Measurements from ENCODE around the gene DOK1.
A peak's percentile ranks its signal among the peaks of the same experiment; 100 is the strongest.
"Not testable (repeated sequence)": the region's sequence is repeated elsewhere in the genome, so short reads cannot be mapped to it uniquely, and the experiment has no call there.

Gene DOK1

GRCh38 chr2:74558284-74559230 lies 4.0 kb downstream of the DOK1 start:
- no peak for ATAC-seq (ENCODE audit: insufficient read depth, low read depth)
- no peak for TF ChIP-seq CTCF (IDR thresholded peaks at IDR 0.05; ENCODE audit: borderline replicate concordance, extremely low read depth, low read length, poor library complexity, severe bottlenecking)
- TF ChIP-seq EZH2 (IDR thresholded peaks at IDR 0.05; ENCODE audit: borderline replicate concordance, low read depth, low read length, severe bottlenecking), result no peak
- Histone ChIP-seq H3K4me3 (ENCODE audit: low read depth in 1 of 2, low read length in 2 of 2) (no peak overlapping the region), H3K9ac (ENCODE audit: low read depth, low read length) (no peak overlapping the region), H3K27me3 (ENCODE audit: insufficient read depth, low read length, poor library complexity) (peaks cover 9% of the 10 kb centered on the region), H3K9me3 (ENCODE audit: insufficient read depth, low read length, severe bottlenecking) (no peaks in the 10 kb centered on the region), H4K20me1 (ENCODE audit: insufficient read depth, low read length) (peaks cover 14% of the 10 kb centered on the region; the same call in 1 of the 2 replicates), H3K4me1 (ENCODE audit: insufficient read depth, low read length) (peaks cover 20% of the 10 kb centered on the region), H3K4me2 (ENCODE audit: insufficient read depth, low read length) (no peak overlapping the region), H3K36me3 (ENCODE audit: insufficient read depth, low read length) (peaks cover 11% of the 10 kb centered on the region), H3K27ac (ENCODE audit: low read length) (no peak overlapping the region), H3K79me2 (ENCODE audit: insufficient read depth, low read length) (peaks cover 13% of the 10 kb centered on the region), H2AFZ (ENCODE audit: low read depth, low read length) (no peak overlapping the region)
- no peak for DNase-seq

GRCh38 chr2:74559912-74560311 lies 5.4 kb downstream of the DOK1 start:
- H3K4me2 ChIP-seq (ENCODE audit: insufficient read depth, low read length), result no peak overlapping the region
- TF ChIP-seq CTCF (IDR thresholded peaks at IDR 0.05; ENCODE audit: borderline replicate concordance, extremely low read depth, low read length, poor library complexity, severe bottlenecking), result no peak
- no peak for TF ChIP-seq EZH2 (IDR thresholded peaks at IDR 0.05; ENCODE audit: borderline replicate concordance, low read depth, low read length, severe bottlenecking)
- no peak overlapping the region for H3K27ac ChIP-seq (ENCODE audit: low read length)
- peaks cover 14% of the 10 kb centered on the region; the same call in 1 of the 2 replicates for H4K20me1 ChIP-seq (ENCODE audit: insufficient read depth, low read length)
- ATAC-seq (ENCODE audit: insufficient read depth, low read depth) (no peak), DNase-seq (no peak)
- H3K79me2 ChIP-seq (ENCODE audit: insufficient read depth, low read length), result peaks cover 9% of the 10 kb centered on the region
- H3K4me3 ChIP-seq (ENCODE audit: low read depth in 1 of 2, low read length in 2 of 2), result no peak overlapping the region
- H3K9me3 ChIP-seq (ENCODE audit: insufficient read depth, low read length, severe bottlenecking), result no peaks in the 10 kb centered on the region
- H3K36me3 ChIP-seq (ENCODE audit: insufficient read depth, low read length), result peaks cover 11% of the 10 kb centered on the region
- H2AFZ ChIP-seq (ENCODE audit: low read depth, low read length), result no peak overlapping the region
- H3K27me3 ChIP-seq (ENCODE audit: insufficient read depth, low read length, poor library complexity), result peaks cover 9% of the 10 kb centered on the region
- H3K4me1 ChIP-seq (ENCODE audit: insufficient read depth, low read length), result peaks cover 13% of the 10 kb centered on the region
- H3K9ac ChIP-seq (ENCODE audit: low read depth, low read length), result no peak overlapping the region

GRCh38 chr2:74560591-74560990 lies 6.1 kb downstream of the DOK1 start:
- DNase-seq (no peak), ATAC-seq (ENCODE audit: insufficient read depth, low read depth) (0 out of 3 replicates have a peak, but pooled peaks have one; percentile 6)
- Histone ChIP-seq H3K4me3 (ENCODE audit: low read depth in 1 of 2, low read length in 2 of 2) (no peak overlapping the region), H4K20me1 (ENCODE audit: insufficient read depth, low read length) (peaks cover 10% of the 10 kb centered on the region; the same call in 1 of the 2 replicates), H3K36me3 (ENCODE audit: insufficient read depth, low read length) (peaks cover 11% of the 10 kb centered on the region), H3K4me1 (ENCODE audit: insufficient read depth, low read length) (peaks cover 6% of the 10 kb centered on the region), H3K79me2 (ENCODE audit: insufficient read depth, low read length) (peaks cover 3% of the 10 kb centered on the region; the same call in 1 of the 2 replicates), H3K27ac (ENCODE audit: low read length) (no peak overlapping the region), H3K9me3 (ENCODE audit: insufficient read depth, low read length, severe bottlenecking) (no peaks in the 10 kb centered on the region), H3K27me3 (ENCODE audit: insufficient read depth, low read length, poor library complexity) (peaks cover 9% of the 10 kb centered on the region), H2AFZ (ENCODE audit: low read depth, low read length) (no peak overlapping the region), H3K9ac (ENCODE audit: low read depth, low read length) (no peak overlapping the region), H3K4me2 (ENCODE audit: insufficient read depth, low read length) (no peak overlapping the region)
- no peak for TF ChIP-seq CTCF (IDR thresholded peaks at IDR 0.05; ENCODE audit: borderline replicate concordance, extremely low read depth, low read length, poor library complexity, severe bottlenecking)
- no peak for TF ChIP-seq EZH2 (IDR thresholded peaks at IDR 0.05; ENCODE audit: borderline replicate concordance, low read depth, low read length, severe bottlenecking)

- peaks cover 11% of the 10 kb centered on the region for H3K36me3 ChIP-seq (ENCODE audit: insufficient read depth, low read length)
- H3K4me3 ChIP-seq (ENCODE audit: low read depth in 1 of 2, low read length in 2 of 2); H3K27me3 ChIP-seq (ENCODE audit: insufficient read depth, low read length, poor library complexity); ATAC-seq (ENCODE audit: insufficient read depth, low read depth); H3K27ac ChIP-seq (ENCODE audit: low read length); H4K20me1 ChIP-seq (ENCODE audit: insufficient read depth, low read length); H3K4me2 ChIP-seq (ENCODE audit: insufficient read depth, low read length); DNase-seq; H3K4me1 ChIP-seq (ENCODE audit: insufficient read depth, low read length); H3K79me2 ChIP-seq (ENCODE audit: insufficient read depth, low read length); H3K9me3 ChIP-seq (ENCODE audit: insufficient read depth, low read length, severe bottlenecking); H3K9ac ChIP-seq (ENCODE audit: low read depth, low read length); H2AFZ ChIP-seq (ENCODE audit: low read depth, low read length): not testable (repeated sequence)
These were observed 6.5 kb downstream of the DOK1 start for GRCh38 chr2:74561022-74561421.

Measured in DND-41 (cell line).